Activated T-cell treated with anti-CD3 and anti-CD28 coated beads for 24 hours (primary cell): ENCODE measurements around the gene TTC34.

ENCODE experiments used
- DNase-seq: peaks from one replicate; pipeline ENCODE4 v3.0.0-alpha.2; 2020; ENCODE audit warnings: low read depth

The TTC34 gene

DNA sequence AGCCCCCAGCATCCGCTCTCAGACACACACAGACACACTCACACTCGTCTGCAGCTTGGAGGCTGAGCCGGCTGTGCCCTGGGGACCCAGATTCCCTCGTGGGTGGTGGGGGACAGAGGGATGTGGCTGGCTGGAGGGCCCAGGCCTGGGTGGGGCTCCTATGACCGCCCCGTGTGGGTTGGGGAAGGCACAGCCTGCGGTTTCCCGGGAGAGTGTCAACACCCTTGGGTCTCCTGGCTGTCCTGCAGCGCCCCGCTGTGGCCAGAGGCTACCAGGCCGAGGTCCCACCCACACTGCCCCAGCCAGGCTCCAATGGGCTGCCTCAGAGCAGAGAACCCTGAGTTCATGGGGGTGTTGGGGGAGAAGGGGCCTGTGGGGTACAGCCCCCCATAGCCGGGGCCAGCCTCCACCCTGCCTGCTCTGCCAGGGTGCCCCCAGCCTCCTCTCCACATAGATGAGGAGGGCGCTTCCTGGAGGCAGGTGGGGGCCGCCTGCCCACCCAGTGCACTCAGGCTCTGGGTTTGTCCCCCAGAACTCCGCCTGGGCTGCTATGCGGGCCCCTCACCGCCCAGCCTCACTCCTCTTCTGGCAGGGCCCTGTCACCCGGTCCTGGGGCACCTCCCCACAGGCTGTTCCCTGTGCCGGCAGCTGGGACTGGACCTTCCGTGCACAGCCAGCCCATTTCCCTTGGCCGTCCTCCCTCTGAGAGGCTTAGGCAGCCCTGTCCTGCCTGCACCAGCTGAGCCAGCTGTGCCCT lies at the start of gene TTC34:
TSS of gene TTC34 (minus strand) at position 159 of the 757 bp plus-strand sequence. CDS start 866 bp downstream, outside the sequence.
- peak; percentile 12 for DNase-seq

DNA sequence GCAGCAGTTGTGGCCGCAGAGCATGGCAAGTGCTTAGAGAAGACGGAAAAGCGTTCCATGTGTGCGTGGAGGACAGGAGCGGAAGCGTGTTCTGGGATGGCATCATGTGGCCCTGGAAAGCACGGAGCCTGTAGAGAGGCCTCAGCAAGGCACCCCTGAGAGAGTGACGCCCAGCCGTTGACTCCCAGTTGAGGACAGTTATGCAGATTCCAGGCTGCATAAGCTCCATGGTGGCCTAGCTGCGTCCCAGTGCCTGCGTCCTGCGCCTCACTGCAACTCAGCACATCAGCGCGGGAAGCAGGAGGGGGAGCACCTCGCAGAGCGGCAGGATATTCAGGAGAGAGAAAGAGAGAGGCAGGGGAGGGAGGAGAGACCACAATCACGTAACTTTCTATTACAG lies 49.0 kb upstream of the TTC34 start:
- no peak for DNase-seq

GRCh38 chr1:2848006-2848670 lies 46.6 kb upstream of the TTC34 start:
- DNase-seq, result no peak

- no peak for DNase-seq
These were observed 45.8 kb upstream of the TTC34 start for GRCh38 chr1:2847086-2847985.

- no peak for DNase-seq
These were observed 44.4 kb upstream of the TTC34 start for GRCh38 chr1:2845869-2846268.

- DNase-seq, result peak; percentile 44
These were observed 38.7 kb upstream of the TTC34 start for GRCh38 chr1:2840036-2840809.

DNA sequence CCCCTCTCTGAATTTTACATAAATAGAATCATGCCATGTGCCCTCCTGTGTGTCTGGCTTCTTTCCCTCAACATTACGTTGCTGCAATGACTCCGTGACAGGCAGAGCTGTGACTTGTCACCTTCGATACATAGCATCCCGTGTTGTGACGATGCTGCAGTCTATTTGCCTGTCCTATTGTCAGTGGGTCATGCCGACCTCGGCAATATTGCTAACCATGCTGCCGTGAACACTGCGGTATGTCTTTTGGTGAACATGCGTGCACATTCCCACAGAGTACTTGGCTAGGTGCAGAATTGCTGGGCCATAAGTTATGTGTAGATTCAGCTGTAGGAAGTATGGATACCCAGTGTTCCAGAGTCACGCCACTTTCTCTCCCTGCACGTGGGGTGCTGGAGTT lies 36.3 kb upstream of the TTC34 start:
- no peak for DNase-seq

GRCh38 chr1:2837316-2837715 lies 35.8 kb upstream of the TTC34 start:
- no peak for DNase-seq

DNA sequence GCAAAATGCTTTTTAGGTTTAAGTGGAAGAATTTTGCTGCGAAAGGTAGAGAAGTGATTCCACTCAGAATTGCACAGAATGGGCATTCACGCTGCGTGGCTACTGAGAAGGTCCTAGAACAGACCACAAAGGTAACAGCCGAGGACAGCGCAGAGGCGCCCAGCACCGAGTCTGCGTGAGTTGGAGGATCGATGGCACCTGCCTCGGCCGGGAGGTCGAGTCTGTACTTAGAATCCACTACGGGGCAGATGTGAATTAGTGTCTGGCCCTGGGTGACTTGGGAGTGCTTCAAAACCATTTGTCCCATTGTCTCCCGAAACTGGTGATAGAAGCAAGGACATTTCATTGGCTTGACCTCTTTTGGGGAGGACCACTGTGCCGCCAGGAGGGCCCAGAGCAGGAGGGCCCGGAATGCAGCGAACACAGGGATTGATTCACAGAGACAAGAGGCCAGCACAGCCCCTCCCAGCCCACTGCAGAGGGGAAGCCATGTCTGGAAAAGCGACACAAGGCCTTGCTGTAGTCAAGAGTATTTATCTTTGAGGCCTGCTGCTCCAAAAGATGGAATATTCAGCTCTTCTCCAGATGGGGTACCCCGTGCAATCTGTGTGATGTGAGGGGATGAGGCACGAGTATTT lies 35.0 kb upstream of the TTC34 start:
- no peak for DNase-seq

DNA sequence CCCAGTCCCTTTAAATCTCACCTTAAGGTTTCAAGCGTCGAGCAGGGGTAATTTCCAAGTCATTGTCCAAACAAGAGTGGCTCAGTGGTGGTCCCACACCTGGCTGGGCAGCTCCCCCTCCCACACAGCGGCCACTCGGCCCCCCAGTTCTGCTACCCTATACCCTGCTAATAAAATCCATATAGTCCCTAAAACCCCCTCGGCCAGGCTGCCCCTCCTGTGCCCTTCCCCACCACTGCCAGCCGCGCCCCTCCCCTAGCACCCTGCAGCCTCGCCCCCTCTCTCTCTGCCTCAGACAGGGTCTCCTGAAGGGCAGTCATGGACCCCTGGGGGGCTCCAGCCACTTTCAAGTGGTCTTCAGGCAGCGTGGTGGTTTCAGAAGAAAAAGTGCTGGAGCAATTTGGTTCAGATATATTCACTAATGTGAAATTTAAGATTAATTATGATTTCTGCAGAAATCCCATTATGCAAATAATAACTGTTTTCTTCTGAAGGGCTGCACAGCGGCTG lies 34.2 kb upstream of the TTC34 start:
- DNase-seq, result no peak

- no peak for DNase-seq
These were observed 33.5 kb upstream of the TTC34 start for GRCh38 chr1:2834741-2835564.

DNA sequence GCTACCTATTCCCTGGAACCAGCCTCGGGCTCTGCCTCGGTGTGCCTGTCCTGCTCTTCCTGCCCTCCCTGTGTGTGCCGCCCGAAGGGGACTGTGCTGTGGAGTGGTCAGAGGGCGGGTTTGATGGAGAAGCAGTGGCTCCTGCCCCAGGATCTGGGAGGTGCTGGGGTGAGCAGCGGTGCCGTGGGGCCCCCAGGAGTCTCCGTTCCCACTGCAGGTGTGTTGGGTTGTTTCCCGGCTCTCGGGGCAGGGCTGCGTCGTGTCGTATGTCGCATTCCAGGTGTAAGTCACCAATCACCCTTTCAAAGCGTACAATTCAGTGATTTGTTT lies 32.6 kb upstream of the TTC34 start:
- no peak for DNase-seq

DNA sequence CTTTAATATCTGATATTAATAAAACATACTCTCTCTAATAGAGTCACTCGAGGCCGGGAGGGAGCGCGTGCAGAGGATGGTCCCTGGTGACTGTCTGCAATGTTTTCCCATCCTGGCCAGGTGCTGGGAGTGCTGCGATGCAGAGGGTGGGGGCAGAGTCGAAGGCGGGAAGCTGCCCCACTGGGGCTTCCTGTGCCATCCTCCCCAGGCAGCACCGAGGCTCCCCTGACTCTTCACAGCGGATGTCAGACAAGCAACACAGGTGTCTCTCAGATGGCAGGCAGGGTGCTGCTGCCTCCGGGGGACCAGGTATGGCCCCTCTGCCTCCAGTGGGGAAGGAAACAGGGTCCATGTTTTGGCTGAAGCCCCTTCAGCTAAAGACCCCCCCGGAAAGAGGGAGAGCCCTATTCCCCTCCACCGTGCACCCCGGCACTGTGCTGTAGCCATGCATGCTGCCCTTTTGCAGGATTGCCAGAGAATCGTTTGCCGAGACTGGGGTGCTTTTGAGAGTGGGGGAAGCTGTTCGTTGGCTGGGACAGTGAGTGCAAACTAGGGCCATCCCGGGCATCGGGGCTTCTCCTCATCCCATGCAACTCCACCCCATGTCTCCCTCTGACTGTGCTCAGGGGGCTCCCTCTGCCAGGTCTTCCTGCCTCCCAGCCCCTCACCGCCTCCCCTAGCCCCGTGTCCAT lies 32.1 kb upstream of the TTC34 start:
- no peak for DNase-seq

- DNase-seq, result no peak
These were observed 31.3 kb upstream of the TTC34 start for GRCh38 chr1:2832506-2833453.

GRCh38 chr1:2831596-2832212 lies 30.2 kb upstream of the TTC34 start:
- no peak for DNase-seq

- DNase-seq, result no peak
These were observed 29.4 kb upstream of the TTC34 start for GRCh38 chr1:2830761-2831425.

DNA sequence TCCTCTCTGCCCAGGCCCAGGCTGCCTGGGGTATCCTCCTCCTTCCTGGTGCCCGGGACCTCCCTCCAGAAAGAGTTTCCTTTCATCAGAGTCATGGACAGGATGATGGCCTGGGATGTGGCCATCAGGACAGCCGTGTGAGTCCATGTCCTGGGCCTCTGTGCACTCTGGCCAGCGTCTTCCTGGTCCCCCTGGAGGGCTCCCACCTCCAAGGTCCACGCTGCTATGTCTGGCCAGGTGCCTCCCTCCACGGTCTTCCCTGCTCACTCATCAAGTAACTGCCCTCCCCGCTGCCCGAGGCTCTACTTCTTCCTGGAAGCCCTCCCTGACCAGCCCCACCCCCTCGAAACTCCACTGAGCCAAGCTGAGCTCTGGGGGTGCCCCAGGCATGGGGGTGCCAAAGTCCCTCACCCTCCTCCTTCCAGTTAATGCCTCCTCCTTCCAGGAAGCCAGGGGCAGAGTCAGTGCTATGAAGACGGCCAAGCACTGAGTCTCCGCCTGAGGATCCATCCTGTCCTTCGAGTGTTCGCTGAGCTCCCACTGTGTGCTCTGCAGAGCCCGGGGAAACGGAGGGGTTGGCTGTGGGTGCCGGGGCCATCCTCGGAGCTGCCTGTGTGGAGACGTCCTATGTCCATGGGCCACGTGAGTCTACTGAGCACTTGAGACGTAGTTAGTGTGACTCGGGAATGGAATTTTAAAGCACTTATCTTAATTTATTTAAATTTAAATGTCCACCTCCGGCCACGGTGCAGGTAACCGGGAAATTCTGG lies 28.5 kb upstream of the TTC34 start:
- DNase-seq, result no peak
